ENCODE data around the gene MAMSTR.

DNA sequence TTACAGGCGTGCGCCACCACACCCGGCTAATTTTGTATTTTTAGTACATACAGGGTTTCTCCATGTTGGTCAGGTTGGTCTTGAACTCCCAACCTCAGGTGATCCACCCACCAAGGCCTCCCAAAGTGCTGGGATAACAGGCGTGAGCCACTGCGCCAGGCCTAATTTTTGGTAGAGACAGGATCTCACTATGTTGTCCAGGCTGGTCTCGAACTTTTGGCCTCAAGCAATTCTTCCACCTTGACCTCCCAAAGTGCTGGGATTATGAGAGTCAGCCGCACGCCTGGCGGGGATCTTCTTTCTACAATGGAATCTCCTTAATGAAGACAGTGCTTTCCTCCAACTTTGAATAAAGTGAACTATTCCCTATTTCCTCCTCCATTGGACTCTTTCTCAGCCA lies 15.1 kb upstream of the MAMSTR start:
- TF ChIP-seq, protein P1, sequence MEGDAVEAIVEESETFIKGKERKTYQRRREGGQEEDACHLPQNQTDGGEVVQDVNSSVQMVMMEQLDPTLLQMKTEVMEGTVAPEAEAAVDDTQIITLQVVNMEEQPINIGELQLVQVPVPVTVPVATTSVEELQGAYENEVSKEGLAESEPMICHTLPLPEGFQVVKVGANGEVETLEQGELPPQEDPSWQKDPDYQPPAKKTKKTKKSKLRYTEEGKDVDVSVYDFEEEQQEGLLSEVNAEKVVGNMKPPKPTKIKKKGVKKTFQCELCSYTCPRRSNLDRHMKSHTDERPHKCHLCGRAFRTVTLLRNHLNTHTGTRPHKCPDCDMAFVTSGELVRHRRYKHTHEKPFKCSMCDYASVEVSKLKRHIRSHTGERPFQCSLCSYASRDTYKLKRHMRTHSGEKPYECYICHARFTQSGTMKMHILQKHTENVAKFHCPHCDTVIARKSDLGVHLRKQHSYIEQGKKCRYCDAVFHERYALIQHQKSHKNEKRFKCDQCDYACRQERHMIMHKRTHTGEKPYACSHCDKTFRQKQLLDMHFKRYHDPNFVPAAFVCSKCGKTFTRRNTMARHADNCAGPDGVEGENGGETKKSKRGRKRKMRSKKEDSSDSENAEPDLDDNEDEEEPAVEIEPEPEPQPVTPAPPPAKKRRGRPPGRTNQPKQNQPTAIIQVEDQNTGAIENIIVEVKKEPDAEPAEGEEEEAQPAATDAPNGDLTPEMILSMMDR (IDR thresholded peaks at IDR 0.05): no peak
- no peak for TF ChIP-seq EP300 (IDR thresholded peaks at IDR 0.05)

Data from ovary (tissue), 3 donors.